ENCODE measurements around the gene MDK. TPM values are rescaled to one million over a fixed set of nuclear protein-coding genes. Genes with fewer than 3 reads are reported as not detected.
A peak's percentile ranks its signal among the peaks of the same experiment; 100 is the strongest.

The MDK gene, protein sequence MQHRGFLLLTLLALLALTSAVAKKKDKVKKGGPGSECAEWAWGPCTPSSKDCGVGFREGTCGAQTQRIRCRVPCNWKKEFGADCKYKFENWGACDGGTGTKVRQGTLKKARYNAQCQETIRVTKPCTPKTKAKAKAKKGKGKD
- total RNA-seq (ENCODE audit: low replicate concordance): 600 and 1,035 TPM in 2 replicates

DNA sequence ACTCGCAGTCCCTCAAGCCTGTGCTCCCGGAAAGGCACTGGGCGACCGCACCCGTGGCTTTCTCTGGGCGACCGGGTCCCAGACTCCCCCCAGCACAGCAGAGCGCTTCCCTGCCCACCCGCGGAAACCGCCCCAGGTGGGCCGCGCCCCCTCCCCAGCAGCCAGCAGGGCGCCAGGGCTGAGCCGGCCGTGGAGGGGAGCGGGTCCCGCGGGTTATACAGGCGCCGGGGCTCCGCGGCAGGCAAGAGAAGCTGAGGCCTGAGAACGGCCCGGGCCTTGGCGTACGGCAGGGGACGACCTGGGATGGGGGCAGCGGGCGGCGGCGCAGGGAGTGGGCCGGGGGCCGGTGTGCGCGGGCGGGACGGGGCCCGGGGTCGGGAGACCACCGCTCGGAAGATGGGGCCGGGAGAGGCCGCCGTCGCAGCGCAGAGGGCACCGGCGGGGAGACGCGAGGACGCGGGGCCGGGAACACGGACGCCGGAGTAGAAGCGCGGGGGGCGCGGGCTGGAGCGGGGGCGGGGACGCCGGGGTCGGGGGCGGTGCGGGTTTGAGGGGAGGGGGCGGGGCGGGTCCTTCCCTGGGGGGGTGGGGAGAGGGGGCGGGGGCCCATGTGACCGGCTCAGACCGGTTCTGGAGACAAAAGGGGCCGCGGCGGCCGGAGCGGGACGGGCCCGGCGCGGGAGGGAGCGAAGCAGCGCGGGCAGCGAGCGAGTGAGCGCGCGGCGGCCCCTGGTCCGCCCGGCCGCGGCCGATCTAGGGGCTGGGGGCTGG, at the start of gene MDK:
MDK (plus strand) TSS at position 622 of the 771 bp plus-strand sequence. CDS start 389 bp downstream, outside the sequence.
- Histone ChIP-seq H3K4me3 (peak within 1 kb of the TSS; percentile 88), H3F3A (ENCODE audit: low read depth) (peaks cover 38% of the 10 kb centered on the region), H4K20me1 (ENCODE audit: low read depth) (peaks cover 47% of the 10 kb centered on the region), H2AFZ (replicated peaks) (no peak within 1 kb of the TSS), H3K9me3 (ENCODE audit: low read depth) (no peaks in the 10 kb centered on the region), H3K9ac (peak within 1 kb of the TSS; percentile 89), H3K79me2 (ENCODE audit: low read depth) (peaks cover 16% of the 10 kb centered on the region), H3K27ac (peak within 1 kb of the TSS; percentile 90), H3K4me2 (peak within 1 kb of the TSS; percentile 93), H3K27me3 (no peaks in the 10 kb centered on the region), H3K4me1 (peaks cover 22% of the 10 kb centered on the region), H3K36me3 (no peaks in the 10 kb centered on the region)
- peak within 1 kb of the TSS; percentile 74 for H3K27ac Mint-ChIP-seq
- TF ChIP-seq, protein P1, sequence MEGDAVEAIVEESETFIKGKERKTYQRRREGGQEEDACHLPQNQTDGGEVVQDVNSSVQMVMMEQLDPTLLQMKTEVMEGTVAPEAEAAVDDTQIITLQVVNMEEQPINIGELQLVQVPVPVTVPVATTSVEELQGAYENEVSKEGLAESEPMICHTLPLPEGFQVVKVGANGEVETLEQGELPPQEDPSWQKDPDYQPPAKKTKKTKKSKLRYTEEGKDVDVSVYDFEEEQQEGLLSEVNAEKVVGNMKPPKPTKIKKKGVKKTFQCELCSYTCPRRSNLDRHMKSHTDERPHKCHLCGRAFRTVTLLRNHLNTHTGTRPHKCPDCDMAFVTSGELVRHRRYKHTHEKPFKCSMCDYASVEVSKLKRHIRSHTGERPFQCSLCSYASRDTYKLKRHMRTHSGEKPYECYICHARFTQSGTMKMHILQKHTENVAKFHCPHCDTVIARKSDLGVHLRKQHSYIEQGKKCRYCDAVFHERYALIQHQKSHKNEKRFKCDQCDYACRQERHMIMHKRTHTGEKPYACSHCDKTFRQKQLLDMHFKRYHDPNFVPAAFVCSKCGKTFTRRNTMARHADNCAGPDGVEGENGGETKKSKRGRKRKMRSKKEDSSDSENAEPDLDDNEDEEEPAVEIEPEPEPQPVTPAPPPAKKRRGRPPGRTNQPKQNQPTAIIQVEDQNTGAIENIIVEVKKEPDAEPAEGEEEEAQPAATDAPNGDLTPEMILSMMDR (IDR thresholded peaks at IDR 0.05): no peak
- TF ChIP-seq EZH2phosphoT487 (IDR thresholded peaks at IDR 0.05) (no peak), EZH2 (IDR thresholded peaks at IDR 0.05) (no peak)
- peaks cover 7% of the 10 kb centered on the region for H3K27me3 Mint-ChIP-seq (ENCODE audit: insufficient read depth, low read depth)
- no peaks in the 10 kb centered on the region for H3K9me3 Mint-ChIP-seq
- H3K4me3 Mint-ChIP-seq: peak within 1 kb of the TSS; percentile 89
- peaks cover 16% of the 10 kb centered on the region for H3K36me3 Mint-ChIP-seq
- peaks cover 26% of the 10 kb centered on the region for H3K4me1 Mint-ChIP-seq
- peak; percentile 91 for DNase-seq (ENCODE audit: low spot score)

DNA sequence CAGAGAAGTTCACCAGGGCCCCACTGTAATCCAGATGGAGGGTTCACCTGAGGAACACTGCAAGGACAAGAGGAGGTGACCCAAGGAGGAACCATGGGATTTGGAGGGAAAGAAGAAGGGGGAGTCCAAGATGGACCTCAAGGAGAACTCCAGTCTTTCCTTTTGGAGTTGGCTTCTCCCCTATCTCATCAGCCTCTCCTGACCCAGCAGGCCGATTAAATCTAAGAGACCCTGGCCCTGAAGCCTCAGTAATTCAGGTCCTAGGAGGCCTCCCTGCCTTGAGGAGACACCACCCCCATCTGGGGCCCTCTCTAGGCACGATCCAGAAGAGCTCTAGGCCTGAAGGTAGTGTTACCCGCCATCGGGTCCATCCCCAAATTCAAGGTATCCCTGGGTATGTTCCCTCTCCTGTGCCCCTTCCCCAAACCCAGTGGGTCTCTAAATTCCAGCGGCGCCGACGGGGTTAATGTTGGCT, 49.3 kb upstream of the MDK start:
- no peaks in the 10 kb centered on the region for H3K36me3 Mint-ChIP-seq
- no peak for TF ChIP-seq EZH2 (IDR thresholded peaks at IDR 0.05)
- TF ChIP-seq, protein P1 (IDR thresholded peaks at IDR 0.05): no peak
- no peak for TF ChIP-seq EZH2phosphoT487 (IDR thresholded peaks at IDR 0.05)
- no peaks in the 10 kb centered on the region for H4K20me1 ChIP-seq (ENCODE audit: low read depth)
- H3K4me3 ChIP-seq: peak overlapping the region; percentile 83
- H3K79me2 ChIP-seq (ENCODE audit: low read depth): no peaks in the 10 kb centered on the region
- H3K27me3 ChIP-seq: peaks cover 39% of the 10 kb centered on the region
- peaks cover 59% of the 10 kb centered on the region for H3K4me1 Mint-ChIP-seq
- H3K4me1 ChIP-seq: peaks cover 54% of the 10 kb centered on the region
- H3K27ac Mint-ChIP-seq: peak overlapping the region; percentile 0
- H3K27me3 Mint-ChIP-seq (ENCODE audit: insufficient read depth, low read depth): peaks cover 24% of the 10 kb centered on the region
- no peaks in the 10 kb centered on the region for H3K9me3 Mint-ChIP-seq
- peak overlapping the region; percentile 100 for H3K4me2 ChIP-seq
- H3K27ac ChIP-seq: no peak overlapping the region
- H2AFZ ChIP-seq (replicated peaks): no peak overlapping the region
- no peaks in the 10 kb centered on the region for H3K36me3 ChIP-seq
- no peak for DNase-seq (ENCODE audit: low spot score)
- no peak overlapping the region for H3K9ac ChIP-seq
- no peaks in the 10 kb centered on the region for H3K9me3 ChIP-seq (ENCODE audit: low read depth)
- H3K4me3 Mint-ChIP-seq: peak overlapping the region; percentile 71
- peaks cover 58% of the 10 kb centered on the region for H3F3A ChIP-seq (ENCODE audit: low read depth)

DNA sequence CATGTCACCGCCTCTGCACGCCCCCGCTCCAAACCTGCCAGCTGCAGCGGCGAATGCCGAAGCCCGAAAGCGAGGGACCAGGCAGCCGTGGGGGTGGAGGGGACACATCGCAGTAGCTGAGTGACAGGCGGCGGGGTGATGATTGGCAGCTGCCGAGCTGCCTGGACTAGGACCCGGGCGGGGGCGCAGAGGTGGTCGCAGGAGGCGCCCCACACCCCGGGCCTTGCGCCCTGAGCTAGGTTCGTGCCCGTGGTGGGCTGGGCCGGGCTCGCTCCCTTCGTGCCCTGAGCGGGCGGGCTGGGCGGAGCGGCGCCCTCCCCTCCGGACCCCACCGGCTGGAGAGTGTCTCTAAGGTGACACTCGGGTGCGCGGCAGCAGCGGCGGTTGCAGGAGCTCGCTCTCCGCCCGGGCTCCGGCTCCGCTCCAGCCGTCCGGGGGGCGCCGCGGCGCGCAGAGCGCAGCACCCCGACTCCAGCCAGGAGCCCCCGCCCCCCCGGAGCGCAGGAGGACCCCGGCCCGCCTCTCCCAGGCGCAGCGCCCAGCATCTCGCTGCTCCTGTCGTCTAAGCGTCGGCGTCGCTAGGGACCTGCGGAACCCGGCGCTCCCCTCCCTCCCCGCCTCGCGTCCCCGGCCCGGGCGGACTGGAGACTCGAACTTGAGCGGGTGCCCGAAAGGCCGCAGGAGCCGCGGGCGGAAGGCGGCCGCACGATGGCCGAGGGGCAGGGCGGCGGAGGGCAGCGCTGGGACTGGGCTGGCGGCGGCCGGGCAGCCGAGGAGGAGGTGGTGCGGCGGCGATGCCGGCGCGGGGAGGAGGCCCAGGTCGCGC, 48.7 kb upstream of the MDK start:
- Histone ChIP-seq H2AFZ (replicated peaks) (peak overlapping the region; percentile 97), H3K4me2 (peak overlapping the region; percentile 100), H3K4me3 (peak overlapping the region; percentile 83), H4K20me1 (ENCODE audit: low read depth) (no peaks in the 10 kb centered on the region), H3K36me3 (no peaks in the 10 kb centered on the region), H3K27ac (no peak overlapping the region), H3K4me1 (peaks cover 54% of the 10 kb centered on the region), H3K79me2 (ENCODE audit: low read depth) (no peaks in the 10 kb centered on the region), H3K9ac (no peak overlapping the region), H3K27me3 (peaks cover 39% of the 10 kb centered on the region), H3F3A (ENCODE audit: low read depth) (peaks cover 63% of the 10 kb centered on the region), H3K9me3 (ENCODE audit: low read depth) (no peaks in the 10 kb centered on the region)
- peaks cover 63% of the 10 kb centered on the region for H3K4me1 Mint-ChIP-seq
- no peaks in the 10 kb centered on the region for H3K36me3 Mint-ChIP-seq
- TF ChIP-seq EZH2 (IDR thresholded peaks at IDR 0.05): peak; percentile 67
- no peak for TF ChIP-seq EZH2phosphoT487 (IDR thresholded peaks at IDR 0.05)
- no peaks in the 10 kb centered on the region for H3K9me3 Mint-ChIP-seq
- DNase-seq (ENCODE audit: low spot score): peak; percentile 79
- peaks cover 27% of the 10 kb centered on the region for H3K27me3 Mint-ChIP-seq (ENCODE audit: insufficient read depth, low read depth)
- H3K27ac Mint-ChIP-seq: no peak overlapping the region
- H3K4me3 Mint-ChIP-seq: peak overlapping the region; percentile 71
